Measurements from ENCODE around the gene AFG1L.

GRCh38 chr6:108268845-108269244 lies 26.0 kb upstream of the AFG1L start:
- TF ChIP-seq CTCF (IDR thresholded peaks at IDR 0.05), result no peak
- no peak for TF ChIP-seq POLR2A (IDR thresholded peaks at IDR 0.05)

All from adrenal gland (tissue), 5 donors.